Measurements from ENCODE around the gene EVI5L. TPM values are rescaled to one million over a fixed set of nuclear protein-coding genes. Genes with fewer than 3 reads are reported as not detected.

The EVI5L gene
- polyA plus RNA-seq, 2 donors, result 8.5 to 8.8 TPM

- Histone ChIP-seq H3K27ac (ENCODE audit: low read depth in 2 of 2, low read length in 1 of 2) (no peak overlapping the region), H3K9me3 (ENCODE audit: control insufficient read depth in 2 of 2, insufficient read depth in 1 of 2, low read depth in 1 of 2, low read length in 1 of 2) (peaks cover 0 to 3% of the 10 kb centered on the region in 2 donors), H3K27me3 (ENCODE audit: control insufficient read depth in 1 of 2, insufficient read depth in 2 of 2, low read length in 2 of 2) (no peaks in the 10 kb centered on the region), H3K4me3 (ENCODE audit: low read depth in 1 of 2, low read length in 2 of 2) (no peak overlapping the region), H3K4me1 (ENCODE audit: control insufficient read depth in 2 of 2, insufficient read depth in 2 of 2, low read length in 1 of 2) (peaks cover 3 to 20% of the 10 kb centered on the region in 2 donors), H3K36me3 (ENCODE audit: control insufficient read depth in 2 of 2, insufficient read depth in 2 of 2, low read length in 1 of 2) (peaks cover 12 to 42% of the 10 kb centered on the region in 2 donors)
- WGBS, 2 donors, result 75 to 78% methylated on average over 14 of the region's 14 CpGs
Observed at GRCh38 chr19:7908078-7908699, 78.2 kb downstream of the EVI5L start.

GRCh38 chr19:7908742-7909461 lies 78.9 kb downstream of the EVI5L start:
- Histone ChIP-seq H3K9me3 (ENCODE audit: control insufficient read depth in 2 of 2, insufficient read depth in 1 of 2, low read depth in 1 of 2, low read length in 1 of 2) (peaks cover 0 to 3% of the 10 kb centered on the region in 2 donors), H3K4me3 (ENCODE audit: low read depth in 1 of 2, low read length in 2 of 2) (no peak overlapping the region), H3K27ac (ENCODE audit: low read depth in 2 of 2, low read length in 1 of 2) (no peak overlapping the region), H3K4me1 (ENCODE audit: control insufficient read depth in 2 of 2, insufficient read depth in 2 of 2, low read length in 1 of 2) (peaks cover 3 to 20% of the 10 kb centered on the region in 2 donors), H3K36me3 (ENCODE audit: control insufficient read depth in 2 of 2, insufficient read depth in 2 of 2, low read length in 1 of 2) (peaks cover 12 to 42% of the 10 kb centered on the region in 2 donors), H3K27me3 (ENCODE audit: control insufficient read depth in 1 of 2, insufficient read depth in 2 of 2, low read length in 2 of 2) (no peaks in the 10 kb centered on the region)
- 70 to 80% methylated on average over 18 to 19 of the region's 19 CpGs for WGBS, 2 donors

GRCh38 chr19:7909471-7910067 lies 79.6 kb downstream of the EVI5L start:
- Histone ChIP-seq H3K27me3 (ENCODE audit: control insufficient read depth in 1 of 2, insufficient read depth in 2 of 2, low read length in 2 of 2) (no peaks in the 10 kb centered on the region), H3K36me3 (ENCODE audit: control insufficient read depth in 2 of 2, insufficient read depth in 2 of 2, low read length in 1 of 2) (peaks cover 12 to 42% of the 10 kb centered on the region in 2 donors), H3K4me1 (ENCODE audit: control insufficient read depth in 2 of 2, insufficient read depth in 2 of 2, low read length in 1 of 2) (peaks cover 3 to 15% of the 10 kb centered on the region in 2 donors), H3K27ac (ENCODE audit: low read depth in 2 of 2, low read length in 1 of 2) (no peak overlapping the region), H3K4me3 (ENCODE audit: low read depth in 1 of 2, low read length in 2 of 2) (no peak overlapping the region), H3K9me3 (ENCODE audit: control insufficient read depth in 2 of 2, insufficient read depth in 1 of 2, low read depth in 1 of 2, low read length in 1 of 2) (peaks cover 0 to 3% of the 10 kb centered on the region in 2 donors)
- 88 to 93% methylated on average over 20 to 21 of the region's 21 CpGs for WGBS, 2 donors

GRCh38 chr19:7910321-7911161 lies 80.5 kb downstream of the EVI5L start:
- Histone ChIP-seq H3K4me3 (ENCODE audit: low read depth in 1 of 2, low read length in 2 of 2) (no peak overlapping the region), H3K36me3 (ENCODE audit: control insufficient read depth in 2 of 2, insufficient read depth in 2 of 2, low read length in 1 of 2) (peaks cover 12 to 42% of the 10 kb centered on the region in 2 donors), H3K9me3 (ENCODE audit: control insufficient read depth in 2 of 2, insufficient read depth in 1 of 2, low read depth in 1 of 2, low read length in 1 of 2) (peaks cover 0 to 2% of the 10 kb centered on the region in 2 donors), H3K4me1 (ENCODE audit: control insufficient read depth in 2 of 2, insufficient read depth in 2 of 2, low read length in 1 of 2) (peaks cover 0 to 11% of the 10 kb centered on the region in 2 donors), H3K27ac (ENCODE audit: low read depth in 2 of 2, low read length in 1 of 2) (no peak overlapping the region), H3K27me3 (ENCODE audit: control insufficient read depth in 1 of 2, insufficient read depth in 2 of 2, low read length in 2 of 2) (peaks cover 0 to 1% of the 10 kb centered on the region in 2 donors)
- 90 to 91% methylated on average over 54 of the region's 54 CpGs for WGBS, 2 donors

- Histone ChIP-seq H3K4me3 (ENCODE audit: low read depth in 1 of 2, low read length in 2 of 2) (no peak overlapping the region), H3K9me3 (ENCODE audit: control insufficient read depth in 2 of 2, insufficient read depth in 1 of 2, low read depth in 1 of 2, low read length in 1 of 2) (peaks cover 0 to 2% of the 10 kb centered on the region in 2 donors), H3K27ac (ENCODE audit: low read depth in 2 of 2, low read length in 1 of 2) (no peak overlapping the region), H3K36me3 (ENCODE audit: control insufficient read depth in 2 of 2, insufficient read depth in 2 of 2, low read length in 1 of 2) (peaks cover 12 to 36% of the 10 kb centered on the region in 2 donors), H3K4me1 (ENCODE audit: control insufficient read depth in 2 of 2, insufficient read depth in 2 of 2, low read length in 1 of 2) (peaks cover 0 to 19% of the 10 kb centered on the region in 2 donors), H3K27me3 (ENCODE audit: control insufficient read depth in 1 of 2, insufficient read depth in 2 of 2, low read length in 2 of 2) (peaks cover 0 to 6% of the 10 kb centered on the region in 2 donors)
- 83 to 85% methylated on average over 18 of the region's 18 CpGs for WGBS, 2 donors
Observed at GRCh38 chr19:7911508-7912143, 81.6 kb downstream of the EVI5L start.

- no peak overlapping the region for H3K27ac ChIP-seq (ENCODE audit: low read depth in 2 of 2, low read length in 1 of 2)
- peaks cover 0 to 19% of the 10 kb centered on the region in 2 donors for H3K4me1 ChIP-seq (ENCODE audit: control insufficient read depth in 2 of 2, insufficient read depth in 2 of 2, low read length in 1 of 2)
- WGBS, 2 donors, result 86 to 91% methylated on average over 31 of the region's 31 CpGs
- H3K9me3 ChIP-seq (ENCODE audit: control insufficient read depth in 2 of 2, insufficient read depth in 1 of 2, low read depth in 1 of 2, low read length in 1 of 2), result peaks cover 0 to 2% of the 10 kb centered on the region in 2 donors
- peaks cover 0 to 8% of the 10 kb centered on the region in 2 donors for H3K27me3 ChIP-seq (ENCODE audit: control insufficient read depth in 1 of 2, insufficient read depth in 2 of 2, low read length in 2 of 2)
- no peak overlapping the region for H3K4me3 ChIP-seq (ENCODE audit: low read depth in 1 of 2, low read length in 2 of 2)
- H3K36me3 ChIP-seq (ENCODE audit: control insufficient read depth in 2 of 2, insufficient read depth in 2 of 2, low read length in 1 of 2), result peaks cover 12 to 36% of the 10 kb centered on the region in 2 donors
Observed at GRCh38 chr19:7912144-7912696, 82.2 kb downstream of the EVI5L start.

- Histone ChIP-seq H3K27ac (ENCODE audit: low read depth in 2 of 2, low read length in 1 of 2) (no peak overlapping the region), H3K36me3 (ENCODE audit: control insufficient read depth in 2 of 2, insufficient read depth in 2 of 2, low read length in 1 of 2) (peaks cover 12 to 36% of the 10 kb centered on the region in 2 donors), H3K4me1 (ENCODE audit: control insufficient read depth in 2 of 2, insufficient read depth in 2 of 2, low read length in 1 of 2) (peaks cover 0 to 22% of the 10 kb centered on the region in 2 donors), H3K27me3 (ENCODE audit: control insufficient read depth in 1 of 2, insufficient read depth in 2 of 2, low read length in 2 of 2) (peaks cover 0 to 12% of the 10 kb centered on the region in 2 donors), H3K9me3 (ENCODE audit: control insufficient read depth in 2 of 2, insufficient read depth in 1 of 2, low read depth in 1 of 2, low read length in 1 of 2) (peaks cover 0 to 5% of the 10 kb centered on the region in 2 donors), H3K4me3 (ENCODE audit: low read depth in 1 of 2, low read length in 2 of 2) (no peak overlapping the region)
- 92 to 93% methylated on average over 36 to 39 of the region's 39 CpGs for WGBS, 2 donors
Observed at GRCh38 chr19:7912697-7913564, 82.9 kb downstream of the EVI5L start.

- 86 to 87% methylated on average over 10 of the region's 10 CpGs for WGBS, 2 donors
- H3K27ac ChIP-seq (ENCODE audit: low read depth in 2 of 2, low read length in 1 of 2), result no peak overlapping the region
- peaks cover 0 to 5% of the 10 kb centered on the region in 2 donors for H3K9me3 ChIP-seq (ENCODE audit: control insufficient read depth in 2 of 2, insufficient read depth in 1 of 2, low read depth in 1 of 2, low read length in 1 of 2)
- H3K4me1 ChIP-seq (ENCODE audit: control insufficient read depth in 2 of 2, insufficient read depth in 2 of 2, low read length in 1 of 2), result peaks cover 0 to 21% of the 10 kb centered on the region in 2 donors
- peaks cover 12 to 36% of the 10 kb centered on the region in 2 donors for H3K36me3 ChIP-seq (ENCODE audit: control insufficient read depth in 2 of 2, insufficient read depth in 2 of 2, low read length in 1 of 2)
- H3K4me3 ChIP-seq (ENCODE audit: low read depth in 1 of 2, low read length in 2 of 2), result no peak overlapping the region
- peaks cover 0 to 13% of the 10 kb centered on the region in 2 donors for H3K27me3 ChIP-seq (ENCODE audit: control insufficient read depth in 1 of 2, insufficient read depth in 2 of 2, low read length in 2 of 2)
Observed at GRCh38 chr19:7913652-7914051, 83.6 kb downstream of the EVI5L start.
